ENCODE results near the gene PTPRD.

GRCh38 chr9:10052916-10053315, 559.9 kb downstream of the PTPRD start:
- TF ChIP-seq CTCF (IDR thresholded peaks at IDR 0.05) = no peak
- TF ChIP-seq POLR2AphosphoS5 (IDR thresholded peaks at IDR 0.05) = no peak
- TF ChIP-seq POLR2A (IDR thresholded peaks at IDR 0.05) = no peak
